ENCODE results near the gene NPIPA1.
"Not testable (repeated sequence)": the region's sequence is repeated elsewhere in the genome, so short reads cannot be mapped to it uniquely, and the experiment has no call there.

The NPIPA1 gene

GRCh38 chr16:14978908-14979307 is 41.7 kb downstream of the NPIPA1 start:
- not testable (repeated sequence) for FAIRE-seq

- not testable (repeated sequence) for FAIRE-seq
Observed at GRCh38 chr16:14981234-14981633, 44.0 kb downstream of the NPIPA1 start.

- FAIRE-seq = not testable (repeated sequence)
Observed at GRCh38 chr16:14982521-14982920, 45.3 kb downstream of the NPIPA1 start.

GRCh38 chr16:14988092-14988491 is 50.8 kb downstream of the NPIPA1 start:
- not testable (repeated sequence) for FAIRE-seq

DNA sequence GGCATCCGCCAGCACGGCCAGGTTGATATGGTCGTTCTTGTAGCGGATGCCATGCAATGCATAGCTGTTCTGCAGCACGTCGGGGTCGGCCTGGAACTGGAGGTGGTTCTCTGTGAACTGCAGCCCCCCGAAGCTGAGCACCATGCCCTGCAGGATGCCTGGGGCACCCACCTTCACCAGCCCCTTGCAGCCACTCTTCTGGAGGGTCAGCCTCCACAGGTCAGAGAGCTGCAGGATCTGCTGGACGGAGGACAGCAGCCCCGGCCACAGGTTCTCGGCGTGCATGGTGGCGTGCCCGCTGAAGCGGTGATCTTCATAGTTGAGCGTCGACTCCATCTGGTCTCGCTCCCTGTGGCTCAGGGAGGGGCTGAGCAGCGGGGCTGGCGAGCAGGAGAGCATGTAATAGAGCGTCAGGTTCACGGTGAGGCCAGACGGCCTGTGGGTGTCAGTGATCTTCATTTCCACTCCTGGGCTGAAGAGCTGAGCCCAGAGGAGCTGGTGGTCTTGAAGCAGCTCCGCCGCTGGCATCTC is 51.5 kb downstream of the NPIPA1 start:
- not testable (repeated sequence) for FAIRE-seq

- FAIRE-seq = not testable (repeated sequence)
Observed at GRCh38 chr16:14989291-14990281, 52.3 kb downstream of the NPIPA1 start.

DNA sequence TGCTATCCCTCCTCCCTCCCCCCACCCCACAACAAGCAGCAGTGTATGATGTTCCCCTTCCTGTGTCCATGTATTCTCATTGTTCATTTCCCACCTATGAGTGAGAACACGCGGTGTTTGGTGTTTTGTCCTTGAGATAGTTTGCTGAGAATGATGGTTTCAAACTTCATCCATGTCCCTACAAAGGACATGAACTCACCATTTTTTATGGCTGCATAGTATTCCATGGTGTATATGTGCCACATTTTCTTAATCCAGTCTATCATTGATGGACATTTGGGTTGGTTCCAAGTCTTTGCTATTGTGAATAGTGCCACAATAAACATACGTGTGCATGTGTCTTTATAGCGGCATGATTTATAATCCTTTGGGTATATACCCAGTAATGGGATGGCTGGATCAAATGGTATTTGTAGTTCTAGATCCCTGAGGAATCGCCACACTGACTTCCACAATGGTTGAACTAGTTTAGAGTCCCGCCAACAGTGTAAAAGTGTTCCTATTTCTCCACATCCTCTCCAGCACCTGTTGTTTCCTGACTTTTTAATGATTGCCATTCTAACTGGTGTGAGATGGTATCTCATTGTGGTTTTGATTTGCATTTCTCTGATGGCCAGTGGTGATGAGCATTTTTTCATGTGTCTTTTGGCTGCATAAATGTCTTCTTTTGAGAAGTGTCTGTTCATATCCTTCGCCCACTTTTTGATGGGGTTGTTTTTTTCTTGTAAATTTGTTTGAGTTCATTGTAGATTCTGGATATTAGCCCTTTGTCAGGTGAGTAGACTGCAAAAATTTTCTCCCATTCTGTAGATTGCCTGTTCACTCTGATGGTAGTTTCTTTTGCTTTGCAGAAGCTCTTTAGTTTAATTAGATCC is 56.3 kb downstream of the NPIPA1 start:
- not testable (repeated sequence) for FAIRE-seq

DNA sequence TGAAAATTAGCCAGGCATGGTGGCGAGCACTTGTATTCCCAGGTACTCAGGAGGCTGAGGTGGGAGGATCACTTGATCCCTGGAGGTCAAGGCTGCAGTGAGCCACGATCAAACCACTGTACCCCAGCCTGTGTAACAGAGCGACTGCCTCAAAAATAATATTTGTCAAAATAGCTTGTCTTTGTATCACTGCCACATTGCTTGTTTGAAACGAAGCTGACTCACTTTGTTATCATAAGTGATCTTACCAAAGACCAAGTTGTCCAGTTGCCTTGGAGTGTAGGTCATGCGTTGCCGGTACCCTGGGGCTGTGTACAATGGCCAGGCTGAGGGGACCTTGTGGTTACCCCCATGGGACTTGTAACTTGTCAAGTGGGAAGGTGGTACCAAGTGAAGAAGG is 59.5 kb downstream of the NPIPA1 start:
- FAIRE-seq = not testable (repeated sequence)

- not testable (repeated sequence) for FAIRE-seq
Observed at GRCh38 chr16:14998300-14998699, 61.1 kb downstream of the NPIPA1 start.

- not testable (repeated sequence) for FAIRE-seq
Observed at GRCh38 chr16:14999845-15000244, 62.6 kb downstream of the NPIPA1 start.

Data from colon (tissue), 2 donors.